VCaP (cell line): Measurements from ENCODE around the gene GABARAPL1.

Experiments
- H3K27ac ChIP-seq: fragments of 450-650 bp; 2 replicates; pipeline ENCODE4 v1.5.1; 2017
- TF ChIP-seq, protein P1 (sequence below): fragments of 450-650 bp; conservative IDR thresholded peaks from 2 replicates; pipeline ENCODE4 v1.5.1; 2017; ENCODE audit warnings: mild to moderate bottlenecking, moderate library complexity

Gene GABARAPL1

DNA sequence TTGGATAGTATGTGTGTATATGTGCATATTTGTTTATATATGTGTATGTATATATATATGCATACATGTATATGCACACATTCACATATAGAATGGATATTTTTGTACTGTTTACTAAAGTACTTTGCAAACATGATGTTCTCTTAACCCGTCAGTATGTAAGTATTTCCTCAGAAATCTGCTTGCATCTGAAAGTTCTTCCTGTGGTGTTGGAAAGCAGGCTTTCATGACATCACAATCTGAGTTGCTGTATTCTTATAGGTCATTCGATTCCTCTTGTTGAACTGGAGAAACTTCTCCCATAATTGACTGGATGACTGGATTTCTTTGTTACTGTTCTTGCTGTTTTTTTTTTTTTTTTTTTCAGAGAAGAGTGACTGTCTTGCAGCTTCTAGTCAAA is 29.1 kb downstream of the GABARAPL1 start:
- no peak overlapping the region for H3K27ac ChIP-seq
- TF ChIP-seq, protein P1, sequence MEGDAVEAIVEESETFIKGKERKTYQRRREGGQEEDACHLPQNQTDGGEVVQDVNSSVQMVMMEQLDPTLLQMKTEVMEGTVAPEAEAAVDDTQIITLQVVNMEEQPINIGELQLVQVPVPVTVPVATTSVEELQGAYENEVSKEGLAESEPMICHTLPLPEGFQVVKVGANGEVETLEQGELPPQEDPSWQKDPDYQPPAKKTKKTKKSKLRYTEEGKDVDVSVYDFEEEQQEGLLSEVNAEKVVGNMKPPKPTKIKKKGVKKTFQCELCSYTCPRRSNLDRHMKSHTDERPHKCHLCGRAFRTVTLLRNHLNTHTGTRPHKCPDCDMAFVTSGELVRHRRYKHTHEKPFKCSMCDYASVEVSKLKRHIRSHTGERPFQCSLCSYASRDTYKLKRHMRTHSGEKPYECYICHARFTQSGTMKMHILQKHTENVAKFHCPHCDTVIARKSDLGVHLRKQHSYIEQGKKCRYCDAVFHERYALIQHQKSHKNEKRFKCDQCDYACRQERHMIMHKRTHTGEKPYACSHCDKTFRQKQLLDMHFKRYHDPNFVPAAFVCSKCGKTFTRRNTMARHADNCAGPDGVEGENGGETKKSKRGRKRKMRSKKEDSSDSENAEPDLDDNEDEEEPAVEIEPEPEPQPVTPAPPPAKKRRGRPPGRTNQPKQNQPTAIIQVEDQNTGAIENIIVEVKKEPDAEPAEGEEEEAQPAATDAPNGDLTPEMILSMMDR, result no peak

DNA sequence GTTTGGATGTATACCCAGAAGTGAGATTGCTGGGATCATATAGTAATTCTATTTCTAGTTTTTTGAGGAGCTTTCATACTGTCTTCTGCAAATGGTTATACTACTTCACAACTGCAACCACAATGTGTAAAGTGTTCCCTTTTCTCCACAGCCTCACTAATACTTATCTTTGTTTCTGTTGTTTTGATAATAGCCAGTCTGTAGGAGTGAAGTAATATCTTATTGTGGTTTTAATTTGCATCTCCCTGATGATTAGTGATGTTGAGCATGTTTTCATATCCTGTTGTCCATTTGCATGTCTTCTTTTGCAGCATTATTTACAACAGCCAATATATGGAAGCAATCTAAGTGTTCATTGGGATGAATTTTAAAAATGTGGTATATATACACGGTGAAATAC is 29.9 kb downstream of the GABARAPL1 start:
- TF ChIP-seq, protein P1, result no peak
- H3K27ac ChIP-seq, result no peak overlapping the region

DNA sequence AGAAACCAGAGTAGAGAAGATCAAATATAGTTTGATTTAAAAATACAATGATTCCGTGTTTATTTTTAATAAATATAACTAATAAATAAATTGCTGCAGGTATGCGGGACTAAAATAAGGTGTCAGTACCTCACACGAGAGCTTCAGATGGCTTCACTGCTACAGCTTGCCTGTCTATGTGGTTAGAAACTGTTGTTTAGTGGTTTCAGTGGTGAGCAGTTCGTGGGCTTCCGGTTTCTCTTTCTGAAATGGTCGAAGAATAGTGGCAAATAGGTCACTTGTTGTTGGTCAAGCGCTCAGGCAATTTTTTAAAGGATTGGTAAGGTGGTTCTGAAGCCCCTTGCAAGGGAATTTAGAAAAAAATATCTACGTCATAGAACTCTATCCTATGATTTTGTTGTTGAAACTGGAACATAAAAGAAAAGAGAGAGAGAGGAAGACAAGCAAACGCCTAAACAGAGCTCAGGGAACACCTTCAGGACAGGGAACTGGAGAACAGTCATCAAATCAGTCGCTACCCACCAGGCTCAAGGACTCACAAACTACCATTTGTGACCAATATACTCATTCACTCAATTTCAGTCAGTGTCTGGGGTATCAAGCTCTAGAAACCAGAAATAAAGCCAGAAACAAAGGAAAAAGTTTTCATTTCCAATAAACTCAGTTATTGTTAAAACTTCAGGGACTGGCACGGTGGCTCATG is 31.3 kb downstream of the GABARAPL1 start:
- no peak overlapping the region for H3K27ac ChIP-seq
- TF ChIP-seq, protein P1, result no peak

DNA sequence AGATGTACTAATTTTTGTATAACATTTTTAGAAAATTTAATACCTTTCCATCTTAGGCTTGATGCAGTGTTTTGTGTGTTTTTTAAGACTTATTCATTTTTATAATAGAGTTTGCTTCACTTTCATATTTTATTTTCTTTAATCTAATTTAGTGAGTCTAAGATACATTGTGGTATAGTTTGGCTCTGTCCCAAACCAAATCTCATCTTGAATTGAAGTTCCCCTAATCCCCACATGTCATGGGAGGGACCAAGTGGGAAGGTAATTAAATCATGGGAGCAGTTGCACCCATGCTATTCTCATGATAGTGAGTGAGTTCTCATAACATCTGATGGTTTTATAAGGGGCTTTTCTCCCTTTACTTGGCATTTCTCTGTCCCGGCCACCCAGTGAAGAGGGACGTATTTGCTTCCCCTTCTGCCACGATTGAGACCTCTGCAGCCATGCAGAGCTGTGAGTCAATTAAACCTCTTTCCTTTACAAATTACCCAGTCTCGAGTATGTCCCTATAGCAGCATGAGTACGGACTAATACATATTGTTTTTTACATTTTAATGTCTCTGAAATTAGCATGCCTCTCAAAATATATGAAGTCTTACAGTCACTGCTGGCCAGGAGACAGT is 34.9 kb downstream of the GABARAPL1 start:
- TF ChIP-seq, protein P1, result no peak
- no peak overlapping the region for H3K27ac ChIP-seq

DNA sequence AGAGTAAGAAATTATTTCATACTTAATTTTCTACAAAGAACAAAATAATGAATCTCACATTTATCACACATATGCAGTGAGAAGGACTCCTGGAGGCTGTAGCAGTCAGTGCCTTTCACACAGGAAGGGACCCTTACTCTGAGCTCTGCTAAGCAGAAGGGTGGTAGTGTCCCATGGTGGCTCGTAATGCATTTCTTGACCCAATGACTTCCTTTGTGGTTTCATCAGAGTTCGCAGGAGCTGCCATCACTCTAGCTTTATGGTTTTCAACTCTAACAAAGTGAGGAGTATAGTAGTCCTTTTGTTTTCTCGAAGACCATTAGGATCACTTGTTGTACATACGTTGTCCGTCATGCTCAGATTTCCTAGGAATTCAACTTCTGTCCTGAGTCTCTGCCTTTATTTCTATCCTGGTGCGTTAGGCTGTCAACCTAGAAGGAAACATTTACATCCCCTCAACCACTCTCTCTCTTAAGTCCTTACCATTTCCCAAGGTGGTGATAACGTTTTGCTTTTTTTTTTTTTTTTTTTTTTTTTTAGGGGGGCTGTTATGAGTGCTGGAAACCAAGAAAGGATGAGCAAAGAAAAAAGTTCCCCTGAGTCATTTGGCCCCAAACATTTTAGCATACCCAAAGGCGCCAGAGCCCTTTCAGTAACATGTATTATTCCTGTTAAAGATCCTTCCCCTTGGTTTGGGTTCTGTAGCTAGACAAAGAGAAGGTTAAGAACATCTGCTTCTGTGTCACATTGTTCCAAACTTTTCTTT is 37.2 kb downstream of the GABARAPL1 start:
- TF ChIP-seq, protein P1, result no peak
- H3K27ac ChIP-seq, result no peak overlapping the region

DNA sequence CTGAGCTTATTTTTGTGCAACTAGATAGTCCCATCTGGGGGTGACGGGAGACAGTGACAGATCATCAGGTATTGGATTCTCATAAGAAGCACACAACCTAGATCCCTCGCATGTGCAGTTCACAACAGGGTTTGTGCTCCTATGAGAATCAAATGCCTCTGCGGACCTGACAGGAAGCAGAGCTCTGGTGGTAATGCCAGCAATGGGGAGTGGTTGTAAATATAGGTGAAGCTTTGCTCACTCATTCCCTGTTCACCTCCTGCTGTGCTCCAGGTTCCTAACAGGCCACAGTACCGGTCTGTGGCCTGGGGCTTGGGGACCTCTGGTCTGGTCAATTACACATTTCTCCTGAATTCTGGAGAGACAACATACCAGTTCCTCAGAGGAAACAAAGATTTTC is 39.0 kb downstream of the GABARAPL1 start:
- no peak overlapping the region for H3K27ac ChIP-seq
- TF ChIP-seq, protein P1, result no peak

DNA sequence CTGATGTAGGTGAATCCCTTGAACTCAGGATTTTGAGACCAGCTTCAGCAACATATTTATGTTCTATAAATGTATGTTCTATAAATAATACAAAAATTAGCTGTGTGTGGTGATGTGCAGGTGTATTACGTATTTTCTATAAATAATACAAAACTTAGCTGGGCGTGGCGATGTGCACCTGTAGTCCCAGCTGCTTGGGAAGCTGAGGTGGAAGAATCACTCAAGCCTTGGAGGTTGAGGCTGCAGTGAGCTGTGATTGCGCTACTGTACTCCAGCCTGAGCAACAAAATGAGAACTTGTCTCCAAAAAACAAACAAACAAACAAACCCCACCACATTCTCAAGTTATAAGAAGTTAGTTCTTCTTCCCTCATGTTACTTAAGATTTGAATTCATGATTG is 39.5 kb downstream of the GABARAPL1 start:
- H3K27ac ChIP-seq, result no peak overlapping the region
- TF ChIP-seq, protein P1, result no peak
